ENCODE measurements around the gene SH3BGRL3. TPM values are rescaled to one million over a fixed set of nuclear protein-coding genes. Genes with fewer than 3 reads are reported as not detected.

Gene SH3BGRL3
- polyA plus RNA-seq, 2 of the 4 experiments (the other 2 are of a cell fraction), result 38.7 to 78.6 TPM

- 92% methylated on average over 6 of the region's 12 CpGs for WGBS (ENCODE audit: missing lambda C conversion rate)
- DNase-seq (ENCODE audit: low read depth in 1 of 2, low spot score in 1 of 2), result no peak
- CTCF ChIA-PET, result interaction anchor here (0.5 to 8.2 kb wide), 24 partner anchors 8 to 234 kb away, joined by 3 to 128 read pairs (median 8); partner anchors contain the start of genes CD52, CEP85, CRYBG2 and ZNF593
- no peak overlapping the region for H3K4me3 ChIP-seq
- no peak for FAIRE-seq
- H3K27ac ChIP-seq, result peak overlapping the region in 1 of 2 experiments; percentile 64; a peak in 2 of 6 replicates
- H3K4me2 ChIP-seq, result peak overlapping the region; percentile 45; the same call in 1 of the 3 replicates
- TF ChIP-seq HOXB13 (CRISPR knock-in tag; IDR thresholded peaks at IDR 0.05; ENCODE audit: low read depth), result no peak
- peak; percentile 51 to 85; a peak in 3 of 4 replicates for TF ChIP-seq CEBPB (IDR thresholded peaks at IDR 0.05)
- no peak for ATAC-seq
- peaks cover 29% of the 10 kb centered on the region for H3K4me1 ChIP-seq
- POLR2A ChIA-PET, result no interaction called here
- no peaks in the 10 kb centered on the region for H3K9me3 ChIP-seq
These were observed 4.1 kb downstream of the SH3BGRL3 start for GRCh38 chr1:26283871-26284596.

GRCh38 chr1:26284597-26285347 lies 4.9 kb downstream of the SH3BGRL3 start:
- TF ChIP-seq FOSL2 (IDR thresholded peaks at IDR 0.05) (0 out of 2 replicates have a peak, but pooled peaks have one; percentile 10), FOSL2 (CRISPR knock-in tag; IDR thresholded peaks at IDR 0.05) (peak; percentile 53), EHMT2 (IDR thresholded peaks at IDR 0.05; ENCODE audit: low read depth) (no peak), ZNF302 (CRISPR knock-in tag; IDR thresholded peaks at IDR 0.05) (no peak), RAD21 (conservative IDR thresholded peaks at IDR 0.05 in 1 of 2, IDR thresholded peaks at IDR 0.05 in 1 of 2) (peak; percentile 69), CTCF (IDR thresholded peaks at IDR 0.05) (peak; percentile 63), RARB (CRISPR knock-in tag; IDR thresholded peaks at IDR 0.05) (no peak), SMC3 (IDR thresholded peaks at IDR 0.05) (peak; percentile 68), MAX (IDR thresholded peaks at IDR 0.05) (peak; percentile 71), E2F6 (IDR thresholded peaks at IDR 0.05; ENCODE audit: borderline replicate concordance, low read depth) (peak; percentile 72)
- FAIRE-seq (no peak), DNase-seq (ENCODE audit: low read depth in 1 of 2, low spot score in 1 of 2) (peak; percentile 64), ATAC-seq (peak; percentile 67 to 82)
- Histone ChIP-seq H3K4me3 (no peak overlapping the region), H3K4me2 (peak overlapping the region; percentile 45), H3K4me1 (peaks cover 23% of the 10 kb centered on the region), H3K9me3 (no peaks in the 10 kb centered on the region), H3K27ac (peak overlapping the region in 1 of 2 experiments; percentile 64; a peak in 3 of 6 replicates)
- ChIA-PET POLR2A (no interaction called here), CTCF (interaction anchor here (0.5 to 8.2 kb wide), 40 partner anchors 9 to 249 kb away, joined by 3 to 128 read pairs (median 6); partner anchors contain the start of genes CD52, CEP85, CRYBG2 and DHDDS)
- WGBS (ENCODE audit: missing lambda C conversion rate), result 24% methylated on average over 13 of the region's 22 CpGs

GRCh38 chr1:26285366-26286063 lies 5.6 kb downstream of the SH3BGRL3 start:
- no peaks in the 10 kb centered on the region for H3K9me3 ChIP-seq
- ATAC-seq (peak; percentile 60 to 77; a peak in 4 of 6 replicates), FAIRE-seq (no peak), DNase-seq (ENCODE audit: low read depth in 1 of 2, low spot score in 1 of 2) (peak; percentile 53 to 56)
- H3K4me1 ChIP-seq, result peaks cover 22% of the 10 kb centered on the region
- CTCF ChIA-PET, result interaction anchor here (0.6 to 8.2 kb wide), 37 partner anchors 8 to 249 kb away, joined by 3 to 128 read pairs (median 7); partner anchors contain the start of genes CD52, CEP85, CRYBG2 and DHDDS
- H3K4me2 ChIP-seq, result no peak overlapping the region; the same call in 2 of the 3 replicates
- WGBS (ENCODE audit: missing lambda C conversion rate), result 73% methylated on average over 3 of the region's 19 CpGs
- no peak overlapping the region for H3K4me3 ChIP-seq
- H3K27ac ChIP-seq, result peak overlapping the region in 1 of 2 experiments; percentile 64; a peak in 3 of 6 replicates
- POLR2A ChIA-PET, result no interaction called here
- TF ChIP-seq CBX2 (IDR thresholded peaks at IDR 0.05; ENCODE audit: borderline replicate concordance, low read depth), result no peak
- no peak for TF ChIP-seq POLR2A (IDR thresholded peaks at IDR 0.05; ENCODE audit: low read length)
- peak; percentile 36; the same call in 2 of the 3 replicates for TF ChIP-seq CTCF (IDR thresholded peaks at IDR 0.05)
- no peak for TF ChIP-seq ZSCAN20 (CRISPR knock-in tag; IDR thresholded peaks at IDR 0.05)
- no peak for TF ChIP-seq KDM5A (IDR thresholded peaks at IDR 0.05)
- peak in 1 of 2 experiments; percentile 34; a peak in 4 of 5 replicates for TF ChIP-seq RAD21 (conservative IDR thresholded peaks at IDR 0.05 in 1 of 2, IDR thresholded peaks at IDR 0.05 in 1 of 2)
- TF ChIP-seq HES2 (IDR thresholded peaks at IDR 0.05), result no peak
- TF ChIP-seq TP53 (CRISPR knock-in tag; IDR thresholded peaks at IDR 0.05), result no peak
- TF ChIP-seq EHMT2 (IDR thresholded peaks at IDR 0.05; ENCODE audit: low read depth), result no peak
- no peak for TF ChIP-seq REST (IDR thresholded peaks at IDR 0.05)

Data from A549 (cell line).